ENCODE data around the gene NAA80.

GRCh38 chr3:50326182-50326541, 27.0 kb upstream of the NAA80 start:
- no peak for TF ChIP-seq EP300 (IDR thresholded peaks at IDR 0.05)
- TF ChIP-seq, protein P1, sequence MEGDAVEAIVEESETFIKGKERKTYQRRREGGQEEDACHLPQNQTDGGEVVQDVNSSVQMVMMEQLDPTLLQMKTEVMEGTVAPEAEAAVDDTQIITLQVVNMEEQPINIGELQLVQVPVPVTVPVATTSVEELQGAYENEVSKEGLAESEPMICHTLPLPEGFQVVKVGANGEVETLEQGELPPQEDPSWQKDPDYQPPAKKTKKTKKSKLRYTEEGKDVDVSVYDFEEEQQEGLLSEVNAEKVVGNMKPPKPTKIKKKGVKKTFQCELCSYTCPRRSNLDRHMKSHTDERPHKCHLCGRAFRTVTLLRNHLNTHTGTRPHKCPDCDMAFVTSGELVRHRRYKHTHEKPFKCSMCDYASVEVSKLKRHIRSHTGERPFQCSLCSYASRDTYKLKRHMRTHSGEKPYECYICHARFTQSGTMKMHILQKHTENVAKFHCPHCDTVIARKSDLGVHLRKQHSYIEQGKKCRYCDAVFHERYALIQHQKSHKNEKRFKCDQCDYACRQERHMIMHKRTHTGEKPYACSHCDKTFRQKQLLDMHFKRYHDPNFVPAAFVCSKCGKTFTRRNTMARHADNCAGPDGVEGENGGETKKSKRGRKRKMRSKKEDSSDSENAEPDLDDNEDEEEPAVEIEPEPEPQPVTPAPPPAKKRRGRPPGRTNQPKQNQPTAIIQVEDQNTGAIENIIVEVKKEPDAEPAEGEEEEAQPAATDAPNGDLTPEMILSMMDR (IDR thresholded peaks at IDR 0.05) = no peak
